HS-27A (cell line): ENCODE measurements around the gene SYT15.

Experiments used
- DNase-seq: peaks from one replicate; pipeline ENCODE4 v3.0.0-alpha.2; 2012; ENCODE audit warnings: low read depth, missing footprints

SYT15 gene

GRCh38 chr10:46544989-46545791 is 33.7 kb upstream of the SYT15 start:
- no peak for DNase-seq

- DNase-seq = no peak
Observed at GRCh38 chr10:46545861-46546590, 32.9 kb upstream of the SYT15 start.

- no peak for DNase-seq
Observed at GRCh38 chr10:46546591-46547540, 32.1 kb upstream of the SYT15 start.

GRCh38 chr10:46547541-46548497 is 31.1 kb upstream of the SYT15 start:
- no peak for DNase-seq

- no peak for DNase-seq
Observed at GRCh38 chr10:46548498-46549090, 30.3 kb upstream of the SYT15 start.

- DNase-seq = no peak
Observed at GRCh38 chr10:46549171-46550075, 29.5 kb upstream of the SYT15 start.

GRCh38 chr10:46550076-46550790 is 28.7 kb upstream of the SYT15 start:
- DNase-seq = no peak

GRCh38 chr10:46550795-46551700 is 27.9 kb upstream of the SYT15 start:
- no peak for DNase-seq

- no peak for DNase-seq
Observed at GRCh38 chr10:46551701-46552525, 27.0 kb upstream of the SYT15 start.

GRCh38 chr10:46552526-46553237 is 26.2 kb upstream of the SYT15 start:
- DNase-seq = no peak

GRCh38 chr10:46553238-46554049 is 25.5 kb upstream of the SYT15 start:
- no peak for DNase-seq

- DNase-seq = no peak
Observed at GRCh38 chr10:46554166-46554781, 24.7 kb upstream of the SYT15 start.

- no peak for DNase-seq
Observed at GRCh38 chr10:46555366-46555712, 23.6 kb upstream of the SYT15 start.

- DNase-seq = no peak
Observed at GRCh38 chr10:46555713-46556514, 23.0 kb upstream of the SYT15 start.
